Measurements from ENCODE around the gene INSIG1.

Gene INSIG1

DNA sequence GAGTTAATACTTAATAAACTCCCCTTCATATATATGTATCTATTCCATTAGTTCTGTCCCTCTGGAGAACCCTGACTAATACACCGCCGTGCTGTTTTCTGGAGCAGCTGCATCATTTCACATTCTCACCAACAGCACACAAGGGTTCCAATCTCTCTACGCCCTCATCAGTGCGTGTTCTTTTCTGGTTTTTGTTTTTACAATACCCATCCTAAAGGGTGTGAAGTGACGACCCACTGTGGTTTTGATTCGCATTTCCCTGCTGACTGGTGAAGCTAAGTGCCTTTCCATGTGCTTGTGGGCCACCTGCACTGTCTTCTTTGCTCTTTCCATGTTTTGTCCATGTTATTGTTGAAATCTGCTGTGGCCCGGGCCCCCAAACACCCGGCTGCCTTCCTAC is 11.0 kb upstream of the INSIG1 start:
- no peak for DNase-seq

DNA sequence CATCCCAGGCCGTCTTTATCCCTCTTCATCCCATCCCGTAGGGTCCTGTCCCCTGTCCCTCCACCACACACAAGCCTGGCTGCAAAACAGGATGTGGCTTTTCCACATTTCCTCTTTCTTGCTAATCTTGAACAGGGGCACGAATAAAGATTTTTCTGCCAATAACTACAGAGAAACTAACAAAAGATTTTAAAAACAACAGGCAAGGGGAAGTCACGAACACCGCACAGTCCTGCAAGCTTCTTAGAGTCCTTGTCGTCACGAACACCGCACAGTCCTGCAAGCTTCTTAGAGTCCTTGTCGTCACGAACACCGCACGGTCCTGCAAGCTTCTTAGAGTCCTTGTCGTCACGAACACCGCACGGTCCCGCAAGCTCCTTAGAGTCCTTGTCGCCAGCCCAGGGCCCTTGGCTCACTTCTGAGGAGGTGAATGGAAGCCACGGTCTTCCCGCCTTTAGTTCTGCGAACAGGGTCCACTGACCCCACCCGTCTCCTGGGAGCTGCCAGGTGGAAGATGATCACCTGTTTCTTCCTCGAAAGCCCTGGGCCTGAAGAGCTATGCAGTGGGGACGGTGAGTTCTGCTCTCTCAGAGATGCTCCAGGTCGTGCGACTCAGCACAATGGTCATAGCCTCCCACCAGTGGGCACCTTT is 10.3 kb upstream of the INSIG1 start:
- no peak for DNase-seq

DNA sequence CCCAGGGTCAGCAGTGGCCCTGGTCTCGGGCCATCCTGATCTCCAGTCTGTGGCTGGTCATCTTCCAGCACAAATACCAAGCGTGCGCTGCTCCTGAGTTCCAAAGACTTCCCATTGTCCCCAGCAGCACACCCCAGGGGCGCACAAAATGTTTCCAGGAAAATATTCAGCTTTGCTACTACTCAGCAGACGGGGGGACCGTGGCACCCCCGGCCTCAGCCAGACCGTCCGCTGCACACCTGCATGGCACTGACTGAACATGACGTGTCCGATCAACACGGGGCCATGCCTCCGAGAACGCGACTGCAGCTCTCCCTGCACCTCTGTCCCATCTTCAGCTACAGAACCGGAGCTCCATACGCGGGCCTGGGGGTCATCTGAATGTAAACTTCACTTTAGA is 9.6 kb upstream of the INSIG1 start:
- DNase-seq: no peak

DNA sequence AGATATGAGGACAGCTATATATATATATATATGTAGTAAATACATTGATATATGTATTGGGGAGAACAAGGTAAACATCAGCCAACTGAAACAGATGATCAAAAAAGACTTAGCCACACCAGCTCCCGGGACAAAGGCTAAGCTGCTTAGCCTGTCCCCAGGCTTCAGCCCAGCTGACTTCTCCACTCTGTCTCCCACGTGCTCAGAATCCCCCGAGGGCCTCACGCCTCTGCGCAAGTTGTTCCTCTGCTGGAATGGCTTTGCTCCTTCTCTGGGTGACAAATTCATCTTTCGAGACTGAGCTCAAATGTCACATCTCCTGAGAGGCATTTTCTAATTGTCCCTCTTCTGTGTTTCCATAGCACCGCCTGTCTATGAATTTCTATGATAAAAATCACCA is 8.6 kb upstream of the INSIG1 start:
- no peak for DNase-seq

DNA sequence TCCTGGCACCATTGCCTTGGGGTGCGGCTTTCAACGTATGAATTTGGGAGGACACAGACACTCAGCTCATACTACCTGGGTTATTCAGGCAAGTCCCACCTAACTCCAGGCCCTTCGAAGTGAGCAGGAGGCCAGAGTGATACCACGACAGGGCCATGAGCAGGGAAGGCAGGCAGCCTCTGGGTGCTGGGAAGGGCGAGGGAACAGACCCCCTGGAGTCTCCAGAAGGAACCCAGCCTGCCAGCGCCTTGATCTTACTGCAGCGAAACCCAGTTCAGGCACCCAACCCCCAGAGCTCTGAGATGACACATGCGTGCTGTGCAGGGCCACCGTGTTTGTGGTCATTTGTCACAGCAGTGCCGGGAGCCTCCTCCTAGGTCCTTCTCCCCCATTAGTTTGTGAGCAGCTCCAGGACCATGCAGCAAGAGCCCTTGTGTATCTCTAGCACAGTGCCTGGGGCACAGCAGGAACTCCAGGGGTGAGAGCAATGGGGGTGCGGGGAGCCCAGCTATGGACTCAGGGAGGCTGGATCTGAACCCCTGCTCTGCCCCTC is 7.7 kb upstream of the INSIG1 start:
- no peak for DNase-seq

DNA sequence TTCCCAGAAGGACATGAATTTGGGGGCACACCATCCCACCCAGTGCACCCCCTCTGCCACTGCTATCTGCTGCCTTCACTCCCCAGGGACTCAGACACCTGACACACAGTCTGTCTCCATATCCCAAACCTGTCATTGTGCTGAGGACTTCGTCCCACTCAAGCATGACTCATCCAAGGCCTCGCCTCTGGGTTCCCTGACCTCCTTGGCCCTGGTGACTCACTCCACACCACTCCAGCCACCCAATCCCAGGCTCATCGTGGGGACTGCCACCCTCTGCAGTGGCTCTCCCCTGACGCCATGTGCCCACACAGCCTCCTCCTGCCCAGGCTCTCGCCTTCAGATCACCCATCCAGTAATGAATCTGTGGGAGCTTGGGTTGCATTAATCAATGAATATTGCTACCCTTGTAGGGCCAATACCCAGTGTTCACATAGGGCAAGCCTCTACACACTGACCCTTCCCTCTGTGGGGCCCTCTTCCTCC is 6.6 kb upstream of the INSIG1 start:
- no peak for DNase-seq

DNA sequence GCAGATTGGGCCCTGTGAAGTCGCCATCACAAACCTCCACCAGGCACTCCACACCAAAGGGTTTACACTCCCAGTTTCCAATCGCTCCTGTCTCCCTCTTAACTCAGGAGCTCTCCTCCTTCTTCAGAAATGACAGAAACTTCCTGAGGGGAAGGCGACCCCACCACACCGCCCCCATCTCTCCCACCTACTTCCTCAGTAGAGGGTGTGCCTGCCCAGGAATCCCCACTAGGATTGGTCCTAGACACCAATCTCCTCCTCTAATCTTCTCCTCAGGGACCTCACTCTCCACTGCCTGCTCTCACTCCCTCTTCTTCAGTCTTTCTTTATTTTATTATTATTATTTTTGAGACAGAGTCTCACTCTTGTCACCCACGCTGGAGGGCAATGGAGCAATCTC is 5.9 kb upstream of the INSIG1 start:
- DNase-seq: no peak

DNA sequence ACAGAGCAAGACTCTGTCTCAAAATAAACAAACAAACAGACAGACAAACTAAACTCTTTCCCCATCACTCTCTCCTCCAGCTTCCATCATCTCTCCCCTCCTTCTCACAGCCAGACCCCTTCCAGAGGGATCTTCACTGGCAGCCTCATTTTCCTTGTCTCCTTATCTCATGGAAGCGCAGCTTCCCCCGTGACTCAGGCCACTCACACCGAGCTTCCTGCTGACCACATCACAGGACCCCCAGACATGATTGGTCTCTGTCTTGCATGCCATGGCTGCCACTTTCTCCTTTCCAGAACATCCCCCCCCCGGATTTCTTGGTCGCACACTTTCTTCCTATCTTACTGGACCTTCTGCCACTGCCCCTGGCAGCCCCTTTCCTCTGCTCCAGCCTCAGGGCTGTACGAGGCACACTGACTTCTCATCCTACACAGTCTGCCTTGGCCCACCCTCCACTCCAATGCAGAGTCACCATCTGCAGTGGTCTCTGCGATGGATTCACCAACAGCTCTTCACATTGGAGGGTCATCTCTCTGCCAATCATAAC is 4.9 kb upstream of the INSIG1 start:
- no peak for DNase-seq

DNA sequence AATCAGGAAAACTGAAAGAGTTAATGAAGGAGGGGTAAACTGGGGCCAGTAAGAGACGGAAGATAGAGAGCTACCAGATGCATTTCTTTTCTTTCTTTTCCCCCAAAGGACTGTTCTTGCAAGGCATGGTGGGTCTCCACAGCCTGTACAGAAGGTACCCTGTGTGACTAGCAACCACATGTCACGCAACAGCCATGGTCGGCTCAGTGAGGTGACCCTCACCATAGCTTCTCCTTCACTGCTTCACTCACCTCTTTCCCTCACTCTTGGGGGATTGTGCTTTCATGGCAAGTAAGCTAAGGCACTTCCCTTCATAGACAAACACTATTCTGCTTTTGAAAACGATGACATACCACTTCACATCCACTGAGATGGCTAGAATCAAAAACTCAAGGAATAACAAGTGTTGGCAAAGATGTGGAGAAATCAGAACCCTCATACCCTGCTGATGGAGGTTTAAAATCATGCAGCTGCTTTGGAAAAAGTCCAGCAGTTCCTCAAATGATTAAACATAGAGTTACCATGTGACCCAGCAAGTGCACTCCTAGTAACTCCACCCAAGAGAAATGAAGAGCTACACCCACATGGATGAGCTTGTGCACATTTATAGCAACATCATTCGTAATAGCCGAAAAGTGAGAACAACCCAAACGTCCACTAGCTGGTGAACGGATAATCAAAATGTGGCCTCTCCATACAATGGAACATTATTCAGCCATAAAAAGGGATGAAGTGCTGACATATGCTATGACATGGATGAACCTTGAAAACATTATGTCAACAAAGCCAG is 3.8 kb upstream of the INSIG1 start:
- DNase-seq: no peak

DNA sequence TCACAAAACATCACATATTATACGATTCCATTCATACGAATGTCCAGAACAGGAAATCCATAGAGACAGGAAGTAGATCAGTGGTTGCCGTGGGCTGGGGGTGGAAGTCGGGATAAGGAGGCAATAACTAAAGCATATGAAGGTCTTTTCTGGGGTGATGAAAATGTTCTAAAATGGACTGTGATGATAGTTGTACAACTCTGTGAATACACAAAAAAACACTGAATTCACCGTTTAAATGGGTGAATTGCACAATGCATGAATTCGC is 3.2 kb upstream of the INSIG1 start:
- DNase-seq: no peak

DNA sequence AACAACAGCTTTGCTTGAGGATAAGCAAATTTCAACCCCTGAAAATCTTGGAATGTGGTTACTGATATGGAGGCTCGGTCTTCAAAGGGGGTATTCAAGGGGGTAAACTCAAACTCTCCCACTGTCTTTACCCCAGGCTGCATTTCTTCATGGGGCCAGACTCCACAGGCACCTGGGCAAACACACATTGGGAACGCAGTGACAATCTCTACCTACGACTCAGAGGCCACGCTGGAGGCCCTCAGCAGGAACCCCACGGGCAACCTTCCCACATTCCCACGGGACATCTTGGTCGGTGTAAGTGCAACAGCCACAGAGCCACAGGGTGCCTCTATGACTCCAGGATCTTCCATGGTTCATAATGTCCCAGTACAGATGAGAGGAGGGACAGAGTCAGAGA is 2.2 kb upstream of the INSIG1 start:
- DNase-seq: no peak

DNA sequence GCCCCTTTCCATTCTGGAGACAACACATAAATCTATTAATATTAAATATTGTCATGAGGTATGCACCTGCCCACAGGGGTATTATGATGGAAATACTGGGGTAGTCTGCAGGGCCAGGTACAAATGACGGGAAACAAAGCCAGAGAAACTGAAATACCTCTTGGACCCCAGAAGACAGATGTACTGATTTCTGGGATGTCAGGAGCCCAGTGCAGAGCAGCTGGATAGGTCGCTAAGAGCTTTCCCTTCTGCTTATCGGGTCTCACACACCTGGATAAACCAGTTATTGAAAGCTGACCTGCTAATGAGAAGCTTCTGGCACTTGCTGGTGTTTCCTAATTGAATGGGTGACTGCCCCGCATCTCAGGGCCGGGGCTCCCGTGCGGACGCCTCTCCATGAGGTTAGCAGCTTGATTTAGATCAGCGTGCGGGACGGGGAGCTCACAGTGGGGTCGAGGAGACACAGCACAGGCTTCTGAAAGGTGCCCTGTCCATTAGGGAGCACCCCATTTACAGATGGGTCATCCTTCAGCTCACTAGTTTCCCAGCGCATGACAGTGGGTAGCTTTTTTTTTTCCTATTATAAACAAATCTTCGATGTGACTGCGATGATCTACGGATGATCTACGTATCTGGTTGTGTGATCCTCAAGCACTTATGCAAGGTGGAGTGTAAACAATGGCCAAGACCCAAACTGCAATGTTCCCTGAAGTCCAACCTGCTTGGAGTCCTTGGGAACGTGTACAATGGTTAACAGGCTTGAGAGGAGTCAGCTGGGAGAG is 1.5 kb upstream of the INSIG1 start:
- no peak for DNase-seq

DNA sequence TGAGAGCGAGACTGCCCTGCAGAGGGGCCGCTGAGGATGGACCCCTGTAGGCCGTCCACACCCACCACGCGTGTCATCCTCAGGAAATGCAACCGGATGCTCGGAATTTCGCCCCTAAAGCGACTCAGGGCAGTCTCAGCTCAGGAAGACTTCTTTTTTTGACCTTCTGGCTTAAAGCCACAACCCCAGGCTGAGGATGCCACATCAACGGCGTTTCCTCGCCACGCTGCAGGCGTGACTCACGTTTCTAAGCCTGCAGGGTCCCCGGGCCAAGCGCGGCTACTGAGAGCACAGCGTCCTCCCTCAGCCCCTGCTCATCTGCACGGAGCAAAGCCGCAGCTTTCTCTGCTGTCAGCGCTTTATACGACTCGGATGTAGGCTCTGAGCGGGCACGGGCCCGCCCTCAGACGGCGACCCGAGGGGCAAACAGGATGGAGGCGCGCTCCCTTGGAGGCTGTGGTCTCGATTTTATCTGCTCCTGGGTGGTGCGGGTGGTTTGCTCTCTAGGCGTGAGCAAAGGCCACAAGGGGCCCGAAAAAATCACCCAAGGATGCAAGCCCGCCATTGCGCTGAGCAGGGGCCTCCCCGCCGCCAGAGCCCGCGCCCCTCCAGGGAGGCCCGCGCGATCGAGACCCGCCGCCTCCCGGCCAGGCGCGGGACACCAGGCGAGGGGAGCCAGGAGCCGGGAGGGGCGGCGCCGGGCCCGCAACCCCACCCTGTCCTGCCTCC is 726 bp upstream of the INSIG1 start:
- DNase-seq: no peak

DNA sequence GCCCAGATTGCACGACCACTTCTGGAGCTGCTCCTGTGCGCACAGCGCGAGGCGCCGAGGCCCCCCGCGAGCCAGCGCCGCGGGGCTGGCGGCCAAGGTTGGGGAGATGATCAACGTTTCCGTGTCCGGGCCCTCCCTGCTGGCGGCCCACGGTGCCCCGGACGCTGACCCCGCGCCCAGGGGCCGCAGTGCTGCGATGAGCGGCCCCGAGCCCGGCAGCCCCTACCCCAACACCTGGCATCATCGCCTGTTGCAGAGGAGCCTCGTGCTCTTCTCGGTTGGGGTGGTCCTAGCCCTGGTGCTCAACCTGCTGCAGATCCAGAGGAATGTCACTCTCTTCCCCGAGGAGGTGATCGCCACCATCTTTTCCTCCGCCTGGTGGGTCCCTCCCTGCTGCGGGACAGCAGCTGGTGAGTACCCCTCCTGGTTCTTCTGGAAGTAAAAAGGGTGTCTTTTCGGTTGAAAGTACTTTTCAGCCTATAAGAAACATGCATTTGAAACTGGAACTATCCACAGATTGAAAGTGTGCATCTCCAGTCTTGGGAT is 683 bp downstream of the INSIG1 start:
- no peak for DNase-seq

DNA sequence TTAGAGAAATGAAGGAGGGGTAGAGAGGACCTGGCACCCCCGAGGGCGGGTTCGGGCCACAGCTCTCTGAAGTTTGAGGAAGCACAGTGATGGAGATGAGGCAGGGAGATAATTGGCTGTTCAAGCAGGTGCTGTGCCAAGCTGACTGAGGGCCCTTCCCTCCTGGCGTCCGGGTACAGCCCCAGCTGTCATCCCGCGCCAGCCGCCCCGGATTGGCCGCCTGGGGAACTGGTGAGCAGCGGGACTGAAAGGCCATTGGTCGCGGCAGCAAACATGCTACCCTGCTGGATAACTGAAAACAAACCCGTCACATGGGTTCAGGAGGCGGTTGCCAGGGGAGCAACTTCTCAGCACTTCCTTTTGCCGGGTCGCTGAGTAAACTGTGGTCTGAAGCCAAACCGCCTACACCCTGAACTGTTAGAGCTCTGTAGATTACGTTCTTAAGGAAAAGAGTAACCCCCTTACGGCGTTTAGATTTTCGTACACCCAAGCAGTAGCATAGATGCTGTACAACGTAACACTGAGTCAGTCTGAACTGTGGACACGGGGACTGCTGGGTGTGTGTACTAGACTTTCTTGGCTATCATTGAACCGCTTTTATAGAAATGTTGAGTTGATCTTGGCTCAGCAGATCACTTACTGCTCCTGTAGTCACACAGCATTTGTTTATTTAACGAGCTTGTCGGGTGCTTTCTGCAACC is 1.3 kb downstream of the INSIG1 start:
- peak; percentile 88 for DNase-seq

DNA sequence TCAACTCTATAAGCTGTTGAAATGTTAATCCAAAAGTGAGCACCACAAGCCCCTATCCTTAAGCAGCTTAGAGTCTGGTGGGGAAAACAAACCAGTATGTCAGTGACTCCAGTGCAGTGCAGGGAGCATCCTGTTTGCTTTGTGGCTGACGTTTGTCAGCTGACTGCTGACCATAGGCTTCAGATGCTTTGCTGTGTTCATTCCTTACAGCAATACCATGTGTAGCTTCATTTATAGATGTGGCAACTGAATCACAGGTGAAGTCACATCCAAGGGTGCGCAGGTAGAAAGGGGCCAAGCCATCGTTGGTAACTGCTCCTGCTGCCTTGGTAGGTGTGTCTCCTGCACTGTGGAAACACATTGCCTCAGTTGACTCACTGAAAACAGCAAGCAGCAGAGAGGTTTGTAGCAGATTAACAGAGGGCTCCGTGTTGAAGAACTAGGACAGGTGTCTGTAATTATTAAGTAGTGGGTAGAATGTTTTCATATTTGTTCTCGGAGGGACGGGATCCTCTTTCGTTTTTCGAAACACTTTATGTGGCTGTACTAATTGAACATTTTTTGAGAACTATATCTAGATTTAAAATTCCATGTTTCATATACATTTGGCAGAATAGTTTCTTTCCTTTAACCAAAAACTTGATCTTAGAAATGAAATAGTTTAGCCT is 2.0 kb downstream of the INSIG1 start:
- DNase-seq: no peak

DNA sequence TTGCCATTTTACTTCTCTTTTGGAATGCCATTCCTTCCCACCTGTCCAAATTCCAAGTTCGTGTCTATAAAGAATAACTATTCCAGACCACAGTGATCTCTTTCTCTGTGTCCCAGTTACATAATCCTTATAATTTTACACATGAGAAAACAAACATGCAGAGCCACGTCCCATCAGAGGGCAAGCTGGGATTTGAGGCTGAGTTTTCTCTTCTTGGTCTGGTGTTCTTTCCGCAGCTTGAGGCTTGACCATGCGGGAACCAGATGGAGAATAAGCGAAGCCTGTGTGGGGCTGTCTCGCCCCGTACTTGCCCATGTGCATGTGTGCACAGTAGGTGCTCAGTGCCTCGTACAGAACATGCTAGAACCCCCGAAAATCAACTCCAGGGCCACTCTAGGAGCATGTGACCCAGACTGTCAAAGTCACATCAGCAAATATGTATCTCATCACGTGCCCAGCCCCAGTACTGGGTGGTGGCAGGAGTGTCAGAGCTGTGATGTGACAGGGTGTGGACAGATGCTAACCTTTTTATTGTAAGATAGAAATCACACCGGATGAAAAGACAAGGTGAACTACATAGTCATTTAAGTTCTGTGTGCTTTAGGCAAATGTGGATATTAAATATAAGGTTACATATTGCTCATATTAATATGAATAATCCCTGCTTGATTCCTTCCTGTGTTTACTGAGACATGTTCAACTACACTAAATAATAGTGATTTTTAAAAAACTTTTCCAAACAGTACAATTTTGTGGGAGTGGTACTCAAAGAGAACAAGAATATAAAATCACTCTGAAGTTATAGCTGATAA is 3.2 kb downstream of the INSIG1 start:
- no peak for DNase-seq

DNA sequence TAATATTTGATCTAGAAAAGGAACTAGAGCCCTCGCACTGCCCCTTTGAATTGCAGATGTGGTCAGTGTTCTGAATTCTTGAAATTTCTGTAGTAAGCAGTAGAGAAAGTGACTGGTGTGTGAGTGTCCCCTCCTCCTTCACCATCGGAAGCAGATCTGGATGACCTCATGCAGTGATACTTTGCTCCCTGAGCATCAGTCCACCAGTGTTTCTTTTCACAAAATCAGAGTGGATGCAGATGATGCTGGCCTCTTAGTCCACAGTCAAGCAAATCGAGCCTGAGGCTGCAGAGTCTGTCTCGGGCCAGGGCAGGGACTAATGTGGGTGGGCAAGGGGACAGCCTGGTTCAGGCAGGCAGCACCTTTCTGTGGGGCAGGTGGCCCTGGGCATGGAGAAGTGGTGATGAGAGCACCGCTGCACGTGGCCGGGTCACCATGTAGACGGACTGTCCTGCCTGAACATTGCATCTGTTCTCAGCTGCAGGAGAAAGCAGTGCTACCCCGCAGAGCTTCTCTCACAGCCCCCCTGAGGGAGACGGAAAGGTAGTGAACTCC is 5.4 kb downstream of the INSIG1 start:
- no peak for DNase-seq

DNA sequence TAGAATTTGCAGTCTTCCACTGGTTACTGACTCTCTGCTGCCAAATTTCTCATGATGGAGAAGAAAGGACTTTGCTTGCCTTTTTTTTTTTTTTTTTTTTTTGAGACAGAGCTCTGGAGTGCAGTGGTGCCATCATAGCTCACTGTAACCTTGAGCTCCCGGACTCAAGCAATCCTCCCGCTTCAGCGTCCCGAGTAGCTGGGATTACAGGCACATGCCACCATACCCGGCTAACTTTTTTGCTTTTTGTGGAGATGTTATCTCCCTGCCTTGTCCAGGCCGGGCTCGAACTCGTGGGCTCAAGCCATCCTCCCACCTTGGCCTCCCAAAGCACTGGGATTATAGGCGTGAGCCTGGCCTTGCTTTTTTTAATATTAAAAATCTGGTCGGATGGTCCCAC is 6.2 kb downstream of the INSIG1 start:
- DNase-seq: no peak

Measured in NCI-H2107 (cell line).